Measurements from ENCODE around the gene PCYT2. TPM values are rescaled to one million over a fixed set of nuclear protein-coding genes. Genes with fewer than 3 reads are reported as not detected.

Gene PCYT2
- total and polyA plus RNA-seq, 9 of the 15 experiments (the other 6 are each of a cell fraction or from before 2014, with no cell fraction given) = 0.92 to 134 (median 82.5) TPM

DNA sequence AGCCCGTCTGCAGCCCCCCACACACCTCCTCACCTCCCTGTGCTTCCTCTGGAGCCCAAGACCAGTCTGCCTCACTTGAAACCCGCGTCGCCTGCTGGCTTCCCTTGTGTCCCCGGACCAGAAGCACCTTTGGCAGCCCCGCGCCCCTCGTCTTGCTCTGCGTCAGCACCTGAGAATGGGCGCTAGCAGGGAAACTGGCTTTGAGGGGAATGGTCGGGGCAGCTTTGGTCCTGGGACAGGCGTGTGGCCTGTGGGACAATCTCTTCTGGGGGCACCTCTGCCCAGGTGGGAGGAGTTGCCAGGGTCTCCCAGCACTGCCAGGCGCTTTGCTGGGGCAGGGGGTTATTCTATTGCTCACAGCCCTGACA is 20.0 kb upstream of the PCYT2 start (continued):
- TF ChIP-seq, protein P1, sequence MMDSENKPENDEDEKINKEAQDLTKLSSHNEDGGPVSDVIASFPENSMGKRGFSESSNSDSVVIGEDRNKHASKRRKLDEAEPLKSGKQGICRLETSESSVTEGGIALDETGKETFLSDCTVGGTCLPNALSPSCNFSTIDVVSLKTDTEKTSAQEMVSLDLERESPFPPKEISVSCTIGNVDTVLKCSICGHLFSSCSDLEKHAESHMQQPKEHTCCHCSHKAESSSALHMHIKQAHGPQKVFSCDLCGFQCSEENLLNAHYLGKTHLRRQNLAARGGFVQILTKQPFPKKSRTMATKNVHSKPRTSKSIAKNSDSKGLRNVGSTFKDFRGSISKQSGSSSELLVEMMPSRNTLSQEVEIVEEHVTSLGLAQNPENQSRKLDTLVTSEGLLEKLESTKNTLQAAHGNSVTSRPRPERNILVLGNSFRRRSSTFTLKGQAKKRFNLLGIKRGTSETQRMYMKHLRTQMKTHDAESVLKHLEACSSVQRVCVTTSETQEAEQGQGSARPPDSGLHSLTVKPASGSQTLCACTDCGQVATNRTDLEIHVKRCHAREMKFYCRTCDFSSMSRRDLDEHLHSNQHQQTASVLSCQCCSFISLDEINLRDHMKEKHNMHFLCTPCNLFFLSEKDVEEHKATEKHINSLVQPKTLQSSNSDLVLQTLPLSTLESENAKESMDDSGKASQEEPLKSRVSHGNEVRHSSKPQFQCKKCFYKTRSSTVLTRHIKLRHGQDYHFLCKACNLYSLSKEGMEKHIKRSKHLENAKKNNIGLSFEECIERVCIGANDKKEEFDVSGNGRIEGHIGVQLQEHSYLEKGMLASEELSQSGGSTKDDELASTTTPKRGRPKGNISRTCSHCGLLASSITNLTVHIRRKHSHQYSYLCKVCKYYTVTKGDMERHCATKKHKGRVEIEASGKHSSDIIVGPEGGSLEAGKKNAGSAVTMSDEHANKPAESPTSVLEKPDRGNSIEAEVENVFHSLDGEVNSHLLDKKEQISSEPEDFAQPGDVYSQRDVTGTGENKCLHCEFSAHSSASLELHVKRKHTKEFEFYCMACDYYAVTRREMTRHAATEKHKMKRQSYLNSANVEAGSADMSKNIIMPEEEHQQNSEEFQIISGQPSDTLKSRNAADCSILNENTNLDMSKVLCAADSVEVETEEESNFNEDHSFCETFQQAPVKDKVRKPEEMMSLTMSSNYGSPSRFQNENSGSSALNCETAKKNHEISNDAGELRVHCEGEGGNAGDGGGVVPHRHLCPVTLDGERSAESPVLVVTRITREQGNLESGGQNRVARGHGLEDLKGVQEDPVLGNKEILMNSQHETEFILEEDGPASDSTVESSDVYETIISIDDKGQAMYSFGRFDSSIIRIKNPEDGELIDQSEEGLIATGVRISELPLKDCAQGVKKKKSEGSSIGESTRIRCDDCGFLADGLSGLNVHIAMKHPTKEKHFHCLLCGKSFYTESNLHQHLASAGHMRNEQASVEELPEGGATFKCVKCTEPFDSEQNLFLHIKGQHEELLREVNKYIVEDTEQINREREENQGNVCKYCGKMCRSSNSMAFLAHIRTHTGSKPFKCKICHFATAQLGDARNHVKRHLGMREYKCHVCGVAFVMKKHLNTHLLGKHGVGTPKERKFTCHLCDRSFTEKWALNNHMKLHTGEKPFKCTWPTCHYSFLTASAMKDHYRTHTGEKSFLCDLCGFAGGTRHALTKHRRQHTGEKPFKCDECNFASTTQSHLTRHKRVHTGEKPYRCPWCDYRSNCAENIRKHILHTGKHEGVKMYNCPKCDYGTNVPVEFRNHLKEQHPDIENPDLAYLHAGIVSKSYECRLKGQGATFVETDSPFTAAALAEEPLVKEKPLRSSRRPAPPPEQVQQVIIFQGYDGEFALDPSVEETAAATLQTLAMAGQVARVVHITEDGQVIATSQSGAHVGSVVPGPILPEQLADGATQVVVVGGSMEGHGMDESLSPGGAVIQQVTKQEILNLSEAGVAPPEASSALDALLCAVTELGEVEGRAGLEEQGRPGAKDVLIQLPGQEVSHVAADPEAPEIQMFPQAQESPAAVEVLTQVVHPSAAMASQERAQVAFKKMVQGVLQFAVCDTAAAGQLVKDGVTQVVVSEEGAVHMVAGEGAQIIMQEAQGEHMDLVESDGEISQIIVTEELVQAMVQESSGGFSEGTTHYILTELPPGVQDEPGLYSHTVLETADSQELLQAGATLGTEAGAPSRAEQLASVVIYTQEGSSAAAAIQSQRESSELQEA (IDR thresholded peaks at IDR 0.05; ENCODE audit: low read depth) = no peak
- TF ChIP-seq RBFOX2 (IDR thresholded peaks at IDR 0.05; ENCODE audit: low read depth, low read length) (0 out of 2 replicates have a peak, but pooled peaks have one; percentile 33), NFE2 (IDR thresholded peaks at IDR 0.05; ENCODE audit: low read depth) (no peak), ZNF785 (CRISPR knock-in tag; IDR thresholded peaks at IDR 0.05) (no peak), ZNF445 (CRISPR knock-in tag; IDR thresholded peaks at IDR 0.05; ENCODE audit: low read depth) (no peak), POLR2G (IDR thresholded peaks at IDR 0.05; ENCODE audit: low read depth, low read length) (peak; percentile 86), ZNF232 (CRISPR knock-in tag; IDR thresholded peaks at IDR 0.05) (no peak), TCF7 (IDR thresholded peaks at IDR 0.05; ENCODE audit: borderline replicate concordance) (no peak)
